GM18505 (cell line): ENCODE measurements around the gene NEK6.

ENCODE experiments used
- ATAC-seq: cut with Tn5 transposase; IDR thresholded peaks from one replicate; pipeline ENCODE4 v1.9.1; 2021; ENCODE audit not compliant: unreplicated experiment
- POLR2A ChIP-seq: IDR thresholded peaks from 4 replicates; pipeline ENCODE4 v1.6.1; 2011; ENCODE audit warnings: borderline replicate concordance; ENCODE audit not compliant: insufficient read depth, insufficient read length; ENCODE audit errors: extremely low read depth

NEK6 gene

GRCh38 chr9:124348363-124348762 is 90.6 kb downstream of the NEK6 start:
- ATAC-seq = no peak
- no peak for TF ChIP-seq POLR2A

GRCh38 chr9:124348831-124349230 is 91.1 kb downstream of the NEK6 start:
- ATAC-seq = no peak
- no peak for TF ChIP-seq POLR2A

GRCh38 chr9:124349267-124349666 is 91.5 kb downstream of the NEK6 start:
- ATAC-seq = no peak
- TF ChIP-seq POLR2A = no peak

GRCh38 chr9:124349675-124350493 is 92.1 kb downstream of the NEK6 start:
- no peak for ATAC-seq

GRCh38 chr9:124350494-124351263 is 92.9 kb downstream of the NEK6 start:
- no peak for ATAC-seq
- TF ChIP-seq POLR2A = no peak

More at GRCh38 chr9:124349675-124350493, 92.1 kb downstream of the NEK6 start:
- no peak for TF ChIP-seq POLR2A

GRCh38 chr9:124351672-124352468 is 94.1 kb downstream of the NEK6 start:
- ATAC-seq = no peak
- no peak for TF ChIP-seq POLR2A

- peak; percentile 23 for TF ChIP-seq POLR2A
Observed at GRCh38 chr9:124352616-124353015, 94.9 kb downstream of the NEK6 start.

GRCh38 chr9:124353166-124353768 is 95.5 kb downstream of the NEK6 start:
- no peak for ATAC-seq
- TF ChIP-seq POLR2A = no peak

More at GRCh38 chr9:124352616-124353015, 94.9 kb downstream of the NEK6 start:
- no peak for ATAC-seq

GRCh38 chr9:124353811-124354274 is 96.1 kb downstream of the NEK6 start:
- peak; percentile 16 for TF ChIP-seq POLR2A

GRCh38 chr9:124354346-124355038 is 96.7 kb downstream of the NEK6 start:
- ATAC-seq = no peak
- peak; percentile 21 for TF ChIP-seq POLR2A

More at GRCh38 chr9:124353811-124354274, 96.1 kb downstream of the NEK6 start:
- no peak for ATAC-seq

GRCh38 chr9:124355039-124355940 is 97.5 kb downstream of the NEK6 start:
- TF ChIP-seq POLR2A = no peak
- ATAC-seq = no peak
